Panc1 (cell line): ENCODE measurements around the gene FOXD2. TPM values are rescaled to one million over a fixed set of nuclear protein-coding genes. Genes with fewer than 3 reads are reported as not detected.

ENCODE experiments used
- ATAC-seq: fragments of 200-7000 bp; cut with Tn5 transposase; 2 replicates; pipeline ENCODE4 v1.9.1; 2020; ENCODE audit warnings: mild to moderate bottlenecking, moderate library complexity
- BruUV-seq: library from RNA; stranded (reverse); fragments of 400-500 nt; replicated peaks from 2 replicates; lab custom pipeline; 2021; lab: Mats Ljungman, UMichigan
- CTCF ChIA-PET: fragments of 300-600 bp; sonication (Branson Sonifier 250); formaldehyde crosslinking; loops from one replicate; lab custom pipeline; 2022; ENCODE audit warnings: antibody characterized with exemption; lab: Charles Lee
- POLR2A ChIA-PET: fragments of 300-600 bp; sonication (Branson Sonifier 250); formaldehyde crosslinking; loops from one replicate; lab custom pipeline; 2022; ENCODE audit warnings: antibody characterized with exemption; lab: Charles Lee
- DNase-seq: peaks from one replicate; pipeline ENCODE4 v3.0.0-alpha.2; 2010; ENCODE audit warnings: low read depth, low spot score
- H3K27ac ChIP-seq: 2 replicates; pipeline ENCODE4 v1.5.1; 2011; ENCODE audit warnings: mild to moderate bottlenecking, low read length, inconsistent platforms
- H3K27me3 ChIP-seq: fragments of 200-500 bp; sonication (Bioruptor generic); 2 replicates; pipeline ENCODE4 v1.6.0; 2014; ENCODE audit warnings: low read length, inconsistent platforms; ENCODE audit not compliant: control insufficient read depth, insufficient read depth
- H3K36me3 ChIP-seq: fragments of 200-500 bp; sonication (Bioruptor generic); 2 replicates; pipeline ENCODE4 v1.5.1; 2014; ENCODE audit warnings: inconsistent platforms, mild to moderate bottlenecking, low read length, moderate library complexity; ENCODE audit not compliant: control insufficient read depth, insufficient read depth
- H3K4me1 ChIP-seq: 2 replicates; pipeline ENCODE4 v1.5.1; 2011; ENCODE audit warnings: inconsistent platforms, mild to moderate bottlenecking, low read length, moderate library complexity; ENCODE audit not compliant: control insufficient read depth, insufficient read depth
- H3K4me3 ChIP-seq, 2 experiments: 2 replicates each; pipeline ENCODE4 v1.5.1; 2011 to 2012; ENCODE audit warnings: low read depth in 2 of 2, low read length in 2 of 2, mild to moderate bottlenecking in 2 of 2, inconsistent platforms in 1 of 2, moderate library complexity in 1 of 2
- H3K9me3 ChIP-seq: fragments of 200-500 bp; sonication (Bioruptor generic); 2 replicates; pipeline ENCODE4 v1.5.1; 2014; ENCODE audit warnings: low read depth, mild to moderate bottlenecking, inconsistent platforms, low read length, moderate library complexity; ENCODE audit not compliant: control insufficient read depth, insufficient read depth
- CTCF ChIP-seq: fragments of 450-650 bp; IDR thresholded peaks from 2 replicates; pipeline ENCODE4 v1.5.1; 2017; ENCODE audit warnings: mild to moderate bottlenecking
- POLR2AphosphoS5 ChIP-seq: IDR thresholded peaks from 2 replicates; pipeline ENCODE4 v1.6.1; 2012; ENCODE audit warnings: mild to moderate bottlenecking, low read depth, low read length, moderate library complexity
- REST ChIP-seq, 2 experiments: IDR thresholded peaks; 2 replicates each; pipeline ENCODE4 v1.6.1; 2011 to 2012; ENCODE audit warnings: low read depth in 2 of 2, control low read depth in 1 of 2, low read length in 1 of 2, mild to moderate bottlenecking in 1 of 2, moderate library complexity in 1 of 2; ENCODE audit not compliant: insufficient read depth in 1 of 2
- SIN3A ChIP-seq: IDR thresholded peaks from 2 replicates; pipeline ENCODE4 v1.6.1; 2012; ENCODE audit warnings: low read depth, mild to moderate bottlenecking, low read length, moderate library complexity, borderline replicate concordance; ENCODE audit not compliant: insufficient read depth
- TCF7L2 ChIP-seq: IDR thresholded peaks from 2 replicates; pipeline ENCODE4 v1.6.1; 2011; ENCODE audit warnings: mild to moderate bottlenecking, low read depth, low read length, inconsistent platforms
- in situ Hi-C: cut with HindIII; loops from 2 replicates; pipeline ENCODE4 v1.10.0; 2016; ENCODE audit warnings: low sequenced_read_pairs, low pct_unique_long_range_greater_than_20kb
- intact Hi-C: fragments of 100-400 bp; cut with micrococcal nuclease; formaldehyde crosslinking; loops from one replicate; pipeline ENCODE4 v1.10.0; 2022; ENCODE audit not compliant: unreplicated experiment
- total RNA-seq: library from RNA; stranded (reverse); gene quantifications from one replicate; pipeline ENCODE4 v1.2.1, GENCODE V29; 2021; ENCODE audit not compliant: unreplicated experiment

Gene FOXD2
- total RNA-seq, 1 experiment from 2014 or later, result 2.2 TPM

GRCh38 chr1:47393141-47393540 is 44.7 kb upstream of the FOXD2 start:
- in situ Hi-C loops (no loop called here), intact Hi-C loops (no loop called here)
- ATAC-seq (no peak), DNase-seq (no peak)
- ChIA-PET POLR2A (no interaction called here), CTCF (interaction anchor here (0.6 to 0.7 kb wide), 3 partner anchors 43 to 496 kb away, joined by 3 to 5 read pairs (median 4); no protein-coding TSS in a partner anchor)
- H3K9me3 ChIP-seq, result no peaks in the 10 kb centered on the region
- H3K27me3 ChIP-seq, result no peaks in the 10 kb centered on the region; the same call in 1 of the 2 replicates
- H3K4me3 ChIP-seq, result no peak overlapping the region
- H3K27ac ChIP-seq, result no peak overlapping the region
- no peak for TF ChIP-seq POLR2AphosphoS5
- TF ChIP-seq TCF7L2, result no peak
- TF ChIP-seq REST (IDR thresholded peaks at IDR 0.05; ENCODE audit: insufficient read depth in 1 of 2, low read depth in 2 of 2, low read length in 1 of 2), result no peak
- no peak for TF ChIP-seq CTCF
- TF ChIP-seq SIN3A, result no peak
- no peaks in the 10 kb centered on the region; the same call in 1 of the 2 replicates for H3K4me1 ChIP-seq
- no peaks in the 10 kb centered on the region for H3K36me3 ChIP-seq
- no TSS peak for BruUV-seq

- no peak for TF ChIP-seq REST (IDR thresholded peaks at IDR 0.05; ENCODE audit: insufficient read depth in 1 of 2, low read depth in 2 of 2, low read length in 1 of 2)
- TF ChIP-seq CTCF, result no peak
- POLR2A ChIA-PET, result no interaction called here
- DNase-seq, result no peak
- H3K4me1 ChIP-seq, result no peaks in the 10 kb centered on the region; the same call in 1 of the 2 replicates
- CTCF ChIA-PET, result no interaction called here
- no peak for ATAC-seq
- in situ Hi-C loops (no loop called here), intact Hi-C loops (no loop called here)
- no peak overlapping the region for H3K27ac ChIP-seq
- H3K27me3 ChIP-seq, result no peaks in the 10 kb centered on the region; the same call in 1 of the 2 replicates
- no peak overlapping the region for H3K4me3 ChIP-seq
- H3K36me3 ChIP-seq, result no peaks in the 10 kb centered on the region
- no TSS peak for BruUV-seq
- H3K9me3 ChIP-seq, result no peaks in the 10 kb centered on the region
These were observed 42.4 kb upstream of the FOXD2 start for GRCh38 chr1:47395433-47395832.
